Measurements from ENCODE around the gene KIAA0040.

The KIAA0040 gene

DNA sequence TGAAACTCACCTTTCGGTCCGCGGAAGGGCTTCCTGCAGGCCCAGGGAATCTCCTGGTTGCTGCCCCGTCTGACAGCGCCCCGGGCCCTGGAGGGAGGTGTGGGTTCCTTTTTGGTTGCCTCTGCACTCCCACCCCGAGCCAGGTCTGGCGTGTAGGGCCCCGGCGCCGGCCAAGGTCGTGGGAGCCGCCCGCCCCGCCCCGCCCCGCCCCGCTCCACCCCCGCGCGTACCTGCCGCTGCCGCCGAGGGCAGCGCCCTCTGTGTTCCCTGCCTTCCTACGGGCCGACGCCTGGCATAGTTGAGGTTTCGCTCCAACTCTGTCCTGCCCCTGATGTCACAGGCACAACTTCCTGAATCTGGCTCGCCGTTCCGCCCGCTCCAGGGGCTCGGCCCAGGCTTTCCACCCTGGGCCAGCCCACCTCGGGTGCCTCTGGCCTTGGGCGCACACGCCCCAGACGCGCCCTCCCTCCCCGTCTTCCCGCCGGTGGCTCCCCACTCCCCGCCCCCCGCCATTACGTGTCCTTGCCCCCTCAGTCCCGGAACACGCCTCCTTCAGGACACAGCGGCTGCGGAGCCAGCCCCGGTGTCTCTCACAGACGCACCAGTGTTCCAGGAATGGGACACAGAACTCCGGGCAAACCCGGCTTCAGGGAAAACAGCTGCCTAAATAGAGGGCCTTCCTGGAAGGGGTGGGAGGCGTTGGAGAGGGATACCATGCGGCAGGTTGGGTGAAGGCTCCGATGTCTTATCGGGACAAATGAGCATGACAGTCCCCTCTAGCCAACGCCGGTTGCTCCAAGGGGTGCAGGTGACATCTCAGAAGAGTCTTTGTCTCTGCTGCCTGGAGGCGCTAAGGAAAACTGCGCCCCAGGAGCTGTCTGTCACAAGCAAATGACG is at the start of gene KIAA0040:
KIAA0040 (minus strand) TSS at position 147 of the 897 bp plus-strand sequence. CDS start 31,763 bp downstream, outside the sequence.
- peak; percentile 25 for DNase-seq (ENCODE audit: low read depth, low spot score)
- no peak for TF ChIP-seq ZNF274 (IDR thresholded peaks at IDR 0.05; ENCODE audit: low read depth, low read length)
- TF ChIP-seq SUZ12 (IDR thresholded peaks at IDR 0.05; ENCODE audit: extremely low read depth, insufficient read depth, insufficient read length), result no peak
- no peak for TF ChIP-seq YY1 (IDR thresholded peaks at IDR 0.05; ENCODE audit: insufficient read depth, insufficient read length)
- Histone ChIP-seq H3K9me3 (ENCODE audit: insufficient read depth, low read length) (no peaks in the 10 kb centered on the region), H3K9ac (ENCODE audit: insufficient read length, low read depth) (peak within 1 kb of the TSS; percentile 76), H3K36me3 (ENCODE audit: insufficient read depth, insufficient read length, low read length) (peaks cover 5% of the 10 kb centered on the region), H3K4me3 (ENCODE audit: insufficient read length, low read depth) (peak within 1 kb of the TSS; percentile 66), H3K27me3 (ENCODE audit: insufficient read depth, insufficient read length) (peaks cover 18% of the 10 kb centered on the region), H3K4me1 (ENCODE audit: insufficient read depth, insufficient read length) (peaks cover 3% of the 10 kb centered on the region)

DNA sequence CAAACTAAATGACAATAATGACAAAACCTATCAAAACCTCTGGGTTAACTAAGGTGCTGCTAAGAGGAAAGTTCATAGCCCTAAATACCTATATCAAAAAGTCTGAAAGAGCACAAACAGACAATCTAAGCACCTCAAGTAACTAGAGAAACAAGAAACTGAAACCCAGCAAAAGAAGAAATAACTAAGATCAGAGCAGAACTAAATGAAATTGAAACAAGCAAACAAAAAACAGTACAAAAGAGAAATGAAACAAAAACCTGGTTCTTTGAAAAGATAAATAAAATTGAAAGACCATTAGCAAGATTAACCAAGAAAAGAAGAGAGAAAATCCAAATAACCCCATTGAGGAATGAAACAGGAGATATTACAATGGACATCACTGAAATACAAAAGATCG is 44.8 kb upstream of the KIAA0040 start:
- Histone ChIP-seq H3K36me3 (ENCODE audit: insufficient read depth, insufficient read length, low read length) (no peaks in the 10 kb centered on the region), H3K9me3 (ENCODE audit: insufficient read depth, low read length) (no peaks in the 10 kb centered on the region; the same call in 1 of the 2 replicates), H3K9ac (ENCODE audit: insufficient read length, low read depth) (no peak overlapping the region), H3K4me3 (ENCODE audit: insufficient read length, low read depth) (no peak overlapping the region), H3K27me3 (ENCODE audit: insufficient read depth, insufficient read length) (no peaks in the 10 kb centered on the region), H3K4me1 (ENCODE audit: insufficient read depth, insufficient read length) (no peaks in the 10 kb centered on the region)
- DNase-seq (ENCODE audit: low read depth, low spot score), result no peak
- TF ChIP-seq YY1 (IDR thresholded peaks at IDR 0.05; ENCODE audit: insufficient read depth, insufficient read length), result no peak
- TF ChIP-seq SUZ12 (IDR thresholded peaks at IDR 0.05; ENCODE audit: extremely low read depth, insufficient read depth, insufficient read length), result no peak
- no peak for TF ChIP-seq ZNF274 (IDR thresholded peaks at IDR 0.05; ENCODE audit: low read depth, low read length)

DNA sequence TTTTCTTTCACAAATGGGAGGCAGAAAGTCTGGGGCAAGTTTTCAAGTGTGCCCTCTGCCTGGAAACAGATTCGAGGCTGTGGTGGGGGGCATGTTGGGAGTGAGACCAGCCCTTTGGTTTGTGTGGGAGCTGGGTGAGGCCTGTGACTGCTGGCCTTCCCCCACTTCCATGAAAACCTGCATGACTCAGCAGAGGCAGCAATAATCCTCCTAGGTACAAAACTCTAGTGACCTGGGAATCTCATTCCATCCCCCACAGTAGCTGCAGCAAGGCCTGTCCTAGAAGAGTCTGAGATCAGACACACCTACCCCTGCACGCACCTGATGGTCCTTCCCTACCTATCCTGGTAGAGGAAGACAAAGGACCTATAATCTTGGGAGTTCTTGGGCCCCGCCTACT is 42.1 kb upstream of the KIAA0040 start:
- H3K4me3 ChIP-seq (ENCODE audit: insufficient read length, low read depth), result no peak overlapping the region
- H3K27me3 ChIP-seq (ENCODE audit: insufficient read depth, insufficient read length), result no peaks in the 10 kb centered on the region
- H3K36me3 ChIP-seq (ENCODE audit: insufficient read depth, insufficient read length, low read length), result no peaks in the 10 kb centered on the region
- no peaks in the 10 kb centered on the region; the same call in 1 of the 2 replicates for H3K9me3 ChIP-seq (ENCODE audit: insufficient read depth, low read length)
- TF ChIP-seq SUZ12 (IDR thresholded peaks at IDR 0.05; ENCODE audit: extremely low read depth, insufficient read depth, insufficient read length) (no peak), YY1 (IDR thresholded peaks at IDR 0.05; ENCODE audit: insufficient read depth, insufficient read length) (no peak), ZNF274 (IDR thresholded peaks at IDR 0.05; ENCODE audit: low read depth, low read length) (no peak)
- no peak overlapping the region for H3K9ac ChIP-seq (ENCODE audit: insufficient read length, low read depth)
- H3K4me1 ChIP-seq (ENCODE audit: insufficient read depth, insufficient read length), result no peaks in the 10 kb centered on the region
- no peak for DNase-seq (ENCODE audit: low read depth, low spot score)

DNA sequence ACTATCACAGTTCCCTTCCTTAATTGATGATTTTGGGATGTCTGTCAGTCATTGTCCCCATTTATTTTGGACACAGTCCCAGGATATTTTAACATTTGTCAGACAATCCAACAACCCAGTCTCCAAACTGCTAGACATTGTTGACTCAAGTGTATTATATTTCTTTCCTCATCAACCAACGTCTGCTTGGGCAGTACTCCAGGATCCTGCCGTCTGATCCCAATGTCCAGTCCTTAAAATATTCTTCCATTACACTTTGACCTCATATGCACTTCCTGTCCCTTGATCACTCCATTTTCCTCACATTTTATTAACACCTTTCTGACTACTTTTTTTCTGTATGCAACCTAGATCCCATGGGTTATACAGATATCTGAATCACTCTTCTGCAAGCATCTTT is 39.8 kb upstream of the KIAA0040 start:
- Histone ChIP-seq H3K36me3 (ENCODE audit: insufficient read depth, insufficient read length, low read length) (no peaks in the 10 kb centered on the region), H3K9ac (ENCODE audit: insufficient read length, low read depth) (no peak overlapping the region), H3K4me1 (ENCODE audit: insufficient read depth, insufficient read length) (no peaks in the 10 kb centered on the region), H3K9me3 (ENCODE audit: insufficient read depth, low read length) (no peaks in the 10 kb centered on the region; the same call in 1 of the 2 replicates), H3K4me3 (ENCODE audit: insufficient read length, low read depth) (no peak overlapping the region), H3K27me3 (ENCODE audit: insufficient read depth, insufficient read length) (no peaks in the 10 kb centered on the region)
- no peak for DNase-seq (ENCODE audit: low read depth, low spot score)
- no peak for TF ChIP-seq YY1 (IDR thresholded peaks at IDR 0.05; ENCODE audit: insufficient read depth, insufficient read length)

DNA sequence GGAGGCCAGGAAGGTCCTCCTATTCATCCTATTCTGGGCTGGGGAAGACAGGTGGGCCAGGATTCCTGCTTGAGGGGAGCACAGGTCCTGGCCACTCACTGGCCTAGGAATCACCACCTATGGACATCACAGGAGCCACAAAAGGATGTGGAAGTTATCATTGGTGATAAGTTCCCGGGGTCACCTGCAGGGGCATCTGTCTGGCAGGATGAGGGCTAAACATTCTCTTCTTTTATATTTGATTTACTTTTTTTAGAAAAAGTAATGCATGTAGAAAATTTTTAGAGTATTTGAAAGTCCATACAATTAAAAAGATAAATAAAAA is 33.2 kb upstream of the KIAA0040 start:
- no peak for TF ChIP-seq YY1 (IDR thresholded peaks at IDR 0.05; ENCODE audit: insufficient read depth, insufficient read length)
- no peak for TF ChIP-seq ZNF274 (IDR thresholded peaks at IDR 0.05; ENCODE audit: low read depth, low read length)
- no peak for TF ChIP-seq SUZ12 (IDR thresholded peaks at IDR 0.05; ENCODE audit: extremely low read depth, insufficient read depth, insufficient read length)
- Histone ChIP-seq H3K36me3 (ENCODE audit: insufficient read depth, insufficient read length, low read length) (no peaks in the 10 kb centered on the region), H3K9ac (ENCODE audit: insufficient read length, low read depth) (no peak overlapping the region), H3K27me3 (ENCODE audit: insufficient read depth, insufficient read length) (no peaks in the 10 kb centered on the region), H3K4me1 (ENCODE audit: insufficient read depth, insufficient read length) (peaks cover 4% of the 10 kb centered on the region), H3K9me3 (ENCODE audit: insufficient read depth, low read length) (no peaks in the 10 kb centered on the region), H3K4me3 (ENCODE audit: insufficient read length, low read depth) (no peak overlapping the region)
- no peak for DNase-seq (ENCODE audit: low read depth, low spot score)

DNA sequence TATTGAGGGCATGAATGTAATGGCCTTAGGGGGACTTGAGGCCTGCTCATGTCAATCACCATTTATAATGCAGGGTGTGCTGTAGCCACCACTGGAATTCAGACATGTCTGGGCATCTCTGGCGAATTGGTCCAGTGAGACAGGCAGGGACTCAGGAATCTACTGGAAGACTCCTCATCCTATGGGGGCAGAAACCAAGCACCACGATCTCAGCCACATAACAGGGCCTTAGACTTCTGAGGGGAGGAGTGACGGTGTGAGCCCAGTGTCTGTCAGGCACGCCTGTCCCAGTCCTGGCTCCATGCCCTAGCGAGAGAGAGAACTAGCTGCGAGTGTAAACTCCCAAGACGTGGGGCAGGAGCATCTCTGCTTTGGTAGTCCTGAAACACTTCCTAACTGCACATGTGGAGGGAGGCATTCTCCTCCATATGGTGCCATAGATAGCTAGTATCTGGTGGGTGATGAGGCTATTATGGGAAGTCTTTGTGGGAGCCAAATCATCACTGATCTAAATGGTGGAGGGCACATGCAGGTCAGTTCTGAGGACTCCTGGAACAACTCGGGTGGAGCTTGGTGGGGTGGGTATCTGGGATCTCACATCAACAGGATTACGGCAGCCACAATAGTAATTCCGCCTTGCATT is 29.8 kb upstream of the KIAA0040 start:
- peaks cover 6% of the 10 kb centered on the region for H3K4me1 ChIP-seq (ENCODE audit: insufficient read depth, insufficient read length)
- H3K9me3 ChIP-seq (ENCODE audit: insufficient read depth, low read length), result no peaks in the 10 kb centered on the region
- H3K9ac ChIP-seq (ENCODE audit: insufficient read length, low read depth), result no peak overlapping the region
- no peaks in the 10 kb centered on the region for H3K36me3 ChIP-seq (ENCODE audit: insufficient read depth, insufficient read length, low read length)
- H3K4me3 ChIP-seq (ENCODE audit: insufficient read length, low read depth), result no peak overlapping the region
- TF ChIP-seq ZNF274 (IDR thresholded peaks at IDR 0.05; ENCODE audit: low read depth, low read length), result no peak
- TF ChIP-seq YY1 (IDR thresholded peaks at IDR 0.05; ENCODE audit: insufficient read depth, insufficient read length), result no peak
- no peak for TF ChIP-seq SUZ12 (IDR thresholded peaks at IDR 0.05; ENCODE audit: extremely low read depth, insufficient read depth, insufficient read length)
- H3K27me3 ChIP-seq (ENCODE audit: insufficient read depth, insufficient read length), result no peaks in the 10 kb centered on the region
- no peak for DNase-seq (ENCODE audit: low read depth, low spot score)

DNA sequence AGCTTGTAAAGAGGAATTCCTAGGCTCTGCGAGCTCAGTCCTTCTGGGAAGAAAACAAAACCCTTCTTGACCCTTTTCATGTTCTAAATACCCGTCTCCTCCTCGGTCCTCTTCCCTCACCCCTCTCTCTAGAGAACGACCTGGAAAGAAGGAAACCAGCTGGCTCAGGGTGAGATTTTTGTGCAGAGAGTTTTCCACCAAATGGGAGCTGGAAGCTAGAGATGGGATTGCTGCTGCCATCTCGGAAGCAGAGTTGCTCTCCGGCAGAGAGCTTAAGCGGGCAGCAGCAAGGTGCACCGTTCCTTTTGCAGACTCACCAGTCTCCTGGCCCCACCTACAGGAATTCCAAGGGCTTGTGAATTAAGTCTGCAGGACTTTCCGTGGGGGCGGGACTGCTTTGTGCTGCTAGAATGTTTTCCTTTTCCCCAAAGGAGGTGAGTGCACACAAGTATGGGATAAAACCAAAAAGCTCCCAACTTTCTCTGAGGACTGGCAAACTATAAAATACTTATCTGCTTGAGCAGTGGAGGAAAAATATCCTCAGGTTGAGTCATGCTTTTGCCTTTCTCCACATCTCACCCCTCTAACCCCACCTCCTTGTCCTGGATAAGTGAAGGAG is 29.1 kb upstream of the KIAA0040 start:
- no peaks in the 10 kb centered on the region for H3K36me3 ChIP-seq (ENCODE audit: insufficient read depth, insufficient read length, low read length)
- TF ChIP-seq SUZ12 (IDR thresholded peaks at IDR 0.05; ENCODE audit: extremely low read depth, insufficient read depth, insufficient read length) (no peak), ZNF274 (IDR thresholded peaks at IDR 0.05; ENCODE audit: low read depth, low read length) (no peak), YY1 (IDR thresholded peaks at IDR 0.05; ENCODE audit: insufficient read depth, insufficient read length) (no peak)
- DNase-seq (ENCODE audit: low read depth, low spot score), result peak; percentile 63
- H3K9ac ChIP-seq (ENCODE audit: insufficient read length, low read depth), result no peak overlapping the region
- H3K9me3 ChIP-seq (ENCODE audit: insufficient read depth, low read length), result no peaks in the 10 kb centered on the region
- no peaks in the 10 kb centered on the region for H3K27me3 ChIP-seq (ENCODE audit: insufficient read depth, insufficient read length)
- no peak overlapping the region for H3K4me3 ChIP-seq (ENCODE audit: insufficient read length, low read depth)
- H3K4me1 ChIP-seq (ENCODE audit: insufficient read depth, insufficient read length), result peaks cover 6% of the 10 kb centered on the region
